Endometrial microvascular endothelial cells (primary cell): ENCODE data around the gene KIAA0930. TPM values are rescaled to one million over a fixed set of nuclear protein-coding genes. Genes with fewer than 3 reads are reported as not detected.
"Not testable (repeated sequence)": the region's sequence is repeated elsewhere in the genome, so short reads cannot be mapped to it uniquely, and the experiment has no call there.

Experiments used
- in situ Hi-C: cut with HindIII; loops from 2 replicates; pipeline ENCODE4 v1.10.0; 2017; ENCODE audit warnings: low sequenced_read_pairs, low pct_unique_long_range_greater_than_20kb; ENCODE audit errors: inconsistent ontology term
- total RNA-seq: library from RNA; depleted of rRNA; stranded (reverse); fragments of >200 nt; gene quantifications from one replicate; pipeline ENCODE4 v1.2.3, GENCODE V29; 2015; ENCODE audit errors: inconsistent ontology term

KIAA0930 gene
- total RNA-seq, 1 donor from 2014 or later = 37.9 TPM

- in situ Hi-C loops = no loop called here
These were observed 24.8 kb upstream of the KIAA0930 start for GRCh38 chr22:45265535-45265934.

- in situ Hi-C loops = no loop called here
These were observed 23.0 kb upstream of the KIAA0930 start for GRCh38 chr22:45263463-45264269.

- in situ Hi-C loops = no loop called here
These were observed 22.3 kb upstream of the KIAA0930 start for GRCh38 chr22:45262931-45263462.

DNA sequence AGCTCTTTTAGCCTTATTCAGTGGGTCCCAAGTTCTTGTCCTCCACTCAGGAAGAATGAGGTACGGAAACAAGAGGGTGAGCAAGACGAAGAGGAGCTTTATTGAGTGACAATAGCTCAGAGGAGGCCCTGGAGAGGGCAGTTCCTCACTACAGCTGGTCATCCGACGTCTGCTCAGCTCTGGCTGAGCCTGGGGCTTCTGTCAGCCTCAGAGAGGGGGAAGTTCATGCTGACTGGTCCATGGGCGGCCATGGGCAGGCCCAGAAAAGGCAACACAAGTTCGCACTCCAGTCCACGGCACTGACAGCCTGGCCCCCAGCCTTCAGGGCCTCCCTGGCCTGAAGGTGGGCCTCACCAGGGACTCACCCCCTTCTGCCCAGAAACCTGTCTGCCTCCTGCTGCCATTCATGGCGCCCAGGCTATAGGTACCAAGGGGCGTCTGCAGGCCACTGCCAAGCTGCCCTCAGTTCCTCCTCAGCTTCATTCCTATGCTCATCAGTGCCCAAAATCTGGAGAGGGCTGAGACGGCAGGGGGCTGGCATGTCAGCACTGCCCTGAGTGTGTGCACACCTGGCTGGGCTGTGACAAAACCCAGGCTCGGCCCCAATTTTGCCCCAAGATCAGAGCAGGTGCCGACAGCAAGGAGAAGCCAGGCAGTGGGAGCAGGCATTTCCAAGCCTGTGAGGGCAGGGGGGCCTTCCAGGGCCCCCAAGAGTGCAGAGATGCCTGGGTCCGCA, 21.7 kb upstream of the KIAA0930 start:
- in situ Hi-C loops = no loop called here

GRCh38 chr22:45261407-45262088, 20.9 kb upstream of the KIAA0930 start:
- in situ Hi-C loops = no loop called here

DNA sequence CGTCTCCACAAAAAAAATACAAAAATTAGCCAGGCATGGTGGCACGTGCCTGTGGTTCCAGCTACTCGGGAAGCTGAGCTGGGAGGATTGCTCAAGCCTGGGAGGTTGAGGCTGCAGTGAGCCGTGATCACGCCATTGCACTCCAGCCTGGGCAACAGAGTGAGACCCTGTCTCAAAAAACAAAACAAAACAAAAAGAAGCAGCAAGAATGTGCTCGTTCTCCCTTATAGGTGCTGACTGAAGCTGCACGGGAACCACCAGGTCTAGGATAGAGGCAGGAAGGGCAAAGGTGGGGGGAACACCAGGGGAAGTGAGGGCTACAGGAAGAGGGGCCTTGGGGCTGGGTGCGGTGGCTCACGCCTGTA, 19.7 kb upstream of the KIAA0930 start:
- in situ Hi-C loops = not testable (repeated sequence)

DNA sequence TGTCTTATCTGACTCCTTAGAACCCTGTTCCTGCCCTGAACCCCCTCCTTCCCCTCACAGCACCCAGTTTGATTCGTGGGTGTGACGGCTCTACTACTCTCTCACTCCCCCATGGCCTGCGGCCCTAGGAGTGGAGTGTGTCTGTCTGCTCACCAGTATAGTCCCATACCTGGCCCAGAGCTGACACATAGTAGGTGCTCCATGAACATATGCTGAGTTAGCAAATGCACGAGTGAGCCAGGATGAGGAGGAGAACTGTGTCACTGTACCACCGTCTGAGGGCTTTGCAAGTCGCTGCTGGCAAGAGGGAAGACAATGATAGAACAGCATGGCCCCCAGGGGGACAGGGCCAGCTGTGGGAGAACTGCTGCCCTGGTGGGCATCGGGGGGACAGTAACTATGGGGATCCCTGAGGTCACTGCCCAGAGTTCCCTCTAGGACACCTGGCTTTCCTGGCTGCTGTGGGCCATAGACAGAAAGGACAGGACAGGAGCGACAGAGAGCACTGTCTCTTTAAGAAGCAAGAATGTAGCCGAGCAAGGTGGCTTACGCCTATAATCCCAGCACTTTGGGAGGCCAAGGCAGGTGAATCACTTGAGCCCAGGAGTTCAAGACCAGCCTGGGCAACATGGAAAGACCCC, 19.2 kb upstream of the KIAA0930 start:
- in situ Hi-C loops = no loop called here

GRCh38 chr22:45257941-45258340, 17.2 kb upstream of the KIAA0930 start:
- in situ Hi-C loops = not testable (repeated sequence)

- in situ Hi-C loops = no loop called here
These were observed 14.1 kb upstream of the KIAA0930 start for GRCh38 chr22:45254789-45255278.

DNA sequence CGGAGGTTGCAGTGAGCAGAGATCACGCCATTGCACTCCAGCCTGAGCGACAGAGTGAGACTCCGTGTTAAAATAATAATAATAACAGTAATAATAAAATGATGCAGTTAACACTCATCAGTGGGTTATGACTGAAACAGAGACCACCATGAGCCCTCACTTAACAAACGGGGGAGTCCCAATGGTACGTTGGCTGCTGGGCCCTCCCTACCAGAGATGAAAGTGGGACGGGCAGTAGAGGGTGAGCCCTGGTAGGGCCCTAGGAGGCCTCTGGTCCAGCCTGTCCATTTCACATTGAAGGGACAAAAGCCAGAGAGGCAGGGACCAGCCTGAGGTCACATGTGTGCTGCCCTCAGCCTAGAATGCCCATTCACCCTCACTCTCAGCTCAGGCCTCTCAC, 13.7 kb upstream of the KIAA0930 start:
- in situ Hi-C loops = no loop called here

- in situ Hi-C loops = no loop called here
These were observed 12.4 kb upstream of the KIAA0930 start for GRCh38 chr22:45253039-45253641.

- in situ Hi-C loops = no loop called here
These were observed 11.1 kb upstream of the KIAA0930 start for GRCh38 chr22:45251825-45252224.

DNA sequence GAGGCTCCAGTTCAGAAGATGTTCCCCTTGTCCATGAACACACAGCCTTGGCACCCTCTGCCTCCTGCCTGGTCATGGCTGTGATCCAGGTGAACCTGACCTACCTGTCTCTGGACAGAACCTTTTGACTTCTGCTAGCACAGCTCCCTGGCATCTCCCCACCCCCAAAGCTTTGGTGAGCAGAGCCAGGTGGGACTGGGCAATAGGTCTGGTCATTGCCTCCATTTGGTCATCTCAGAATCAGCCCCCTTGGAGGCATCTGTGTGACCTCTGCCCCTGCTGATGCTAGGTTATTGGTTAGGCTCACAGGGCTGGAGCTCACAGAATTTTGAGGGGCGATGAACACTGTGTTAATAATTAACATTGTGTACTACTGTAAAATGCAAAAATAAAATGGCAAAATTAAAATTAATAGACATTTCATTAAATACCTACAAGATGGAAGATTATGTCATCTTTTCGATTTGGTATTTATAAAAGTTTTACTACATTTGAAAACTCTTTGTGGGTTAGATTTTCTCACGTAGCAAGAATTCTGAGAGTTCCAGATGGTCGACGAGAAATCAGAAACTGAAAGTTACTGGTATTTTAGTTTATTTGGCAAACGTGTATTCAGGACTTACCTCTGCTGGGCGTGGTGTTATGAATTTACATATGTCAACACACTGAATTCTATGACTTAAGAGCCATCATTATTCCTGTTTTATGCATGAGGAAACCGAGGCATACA, 8.3 kb upstream of the KIAA0930 start:
- in situ Hi-C loops = no loop called here

DNA sequence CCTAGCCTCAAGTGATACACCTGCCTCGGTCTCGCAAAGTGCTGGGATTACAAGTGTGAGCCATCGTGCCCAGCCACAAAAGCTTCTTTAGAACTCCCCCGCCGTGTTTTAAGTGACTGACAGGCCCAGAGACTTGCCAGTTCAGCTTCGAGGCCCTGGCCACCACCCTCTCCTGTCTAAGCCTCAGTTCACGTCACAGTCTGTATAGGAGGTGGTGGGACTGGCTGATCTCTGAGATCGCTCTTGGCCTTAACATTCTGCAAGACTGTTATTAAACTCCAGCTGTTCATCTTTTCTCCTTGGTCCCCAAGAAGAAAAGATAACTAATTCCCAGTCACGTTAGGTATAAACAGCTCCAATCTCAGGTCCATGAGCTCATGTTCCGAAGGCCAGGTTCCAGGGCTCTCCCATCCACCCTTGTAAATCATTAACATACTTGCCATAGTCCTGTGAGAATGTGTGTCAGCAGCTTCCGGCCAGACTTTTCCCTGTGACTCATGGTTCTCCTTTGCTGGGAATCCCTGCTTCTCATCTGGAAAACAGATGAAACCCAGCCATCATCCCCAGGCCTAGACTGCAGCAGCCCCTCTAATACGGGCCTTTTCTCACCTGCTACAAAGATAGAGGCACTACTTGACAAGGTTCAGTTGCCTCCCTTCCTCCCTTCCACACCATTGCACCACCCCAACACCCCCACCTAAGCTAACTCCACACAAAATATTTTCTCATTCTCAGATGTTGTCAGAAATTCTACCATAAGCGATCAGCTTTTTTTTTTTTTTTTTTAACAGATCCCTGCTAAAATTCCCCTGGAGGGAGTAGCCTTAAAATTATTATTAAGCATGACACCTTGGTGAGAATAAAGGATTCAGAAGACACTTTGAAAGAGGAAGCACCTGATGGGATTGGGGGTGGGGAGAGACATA, 5.6 kb upstream of the KIAA0930 start:
- in situ Hi-C loops = no loop called here

DNA sequence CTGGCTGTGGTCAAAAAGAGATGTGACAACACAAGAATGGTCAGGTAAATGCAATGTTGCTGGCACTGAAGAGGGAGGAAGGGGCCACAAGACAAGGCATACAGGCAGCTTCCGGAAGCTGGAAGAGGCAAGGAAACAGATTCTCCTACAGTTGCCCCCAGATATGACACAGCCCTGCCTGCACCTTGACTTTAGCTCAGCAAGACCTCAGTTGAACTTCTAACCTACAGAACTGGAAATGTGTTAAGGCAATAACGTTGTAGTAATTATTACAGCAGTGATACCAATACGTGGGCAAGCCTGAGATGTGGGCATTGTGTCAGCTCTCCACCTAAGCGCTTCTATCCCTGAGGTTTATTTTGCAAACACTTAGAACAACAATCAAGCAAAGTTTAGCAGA, 4.2 kb upstream of the KIAA0930 start:
- in situ Hi-C loops = no loop called here

DNA sequence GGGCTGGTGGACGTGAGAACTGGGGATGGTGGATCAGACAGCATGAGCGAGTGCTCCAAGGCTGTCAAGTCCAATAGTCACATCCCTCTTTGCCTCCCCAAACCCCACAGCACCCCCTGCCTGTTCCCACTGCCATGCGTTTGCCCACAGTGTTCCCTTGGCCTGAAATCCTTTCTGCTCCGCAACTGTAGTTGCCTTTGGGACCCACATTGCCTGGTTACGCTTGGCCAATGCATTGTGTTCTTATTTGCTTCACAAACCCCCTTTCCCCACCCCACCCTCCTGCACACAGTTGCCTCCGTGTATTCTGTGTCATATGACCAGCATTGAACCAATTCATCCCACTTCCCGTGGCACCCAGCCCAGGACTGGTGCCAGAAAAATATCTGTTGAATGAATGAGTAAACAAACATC, 2.1 kb upstream of the KIAA0930 start:
- in situ Hi-C loops = no loop called here
